ENCODE measurements around the gene CTTN.
"Not testable (repeated sequence)": the region's sequence is repeated elsewhere in the genome, so short reads cannot be mapped to it uniquely, and the experiment has no call there.

The CTTN gene

GRCh38 chr11:70404244-70404643 lies 5.9 kb downstream of the CTTN start:
- Histone ChIP-seq H3K27me3 (replicated peaks; ENCODE audit: control insufficient read depth, insufficient read depth, low read length) (no peaks in the 10 kb centered on the region; the same call in 1 of the 2 replicates), H3K36me3 (ENCODE audit: control insufficient read depth, insufficient read depth, low read length) (no peaks in the 10 kb centered on the region; the same call in 1 of the 2 replicates), H3K4me3 (replicated peaks; ENCODE audit: low read depth, low read length) (no peak overlapping the region)
- TF ChIP-seq CTCF (IDR thresholded peaks at IDR 0.05; ENCODE audit: insufficient read depth, low read length, poor library complexity, severe bottlenecking) = no peak
- DNase-seq (ENCODE audit: extremely low read depth, insufficient read length) = no peak

GRCh38 chr11:70405679-70406395 lies 7.5 kb downstream of the CTTN start:
- no peak overlapping the region for H3K4me3 ChIP-seq (replicated peaks; ENCODE audit: low read depth, low read length)
- TF ChIP-seq CTCF (IDR thresholded peaks at IDR 0.05; ENCODE audit: insufficient read depth, low read length, poor library complexity, severe bottlenecking) = no peak
- no peak for DNase-seq (ENCODE audit: extremely low read depth, insufficient read length)
- H3K27me3 ChIP-seq (replicated peaks; ENCODE audit: control insufficient read depth, insufficient read depth, low read length) = no peaks in the 10 kb centered on the region; the same call in 1 of the 2 replicates
- no peaks in the 10 kb centered on the region; the same call in 1 of the 2 replicates for H3K36me3 ChIP-seq (ENCODE audit: control insufficient read depth, insufficient read depth, low read length)

GRCh38 chr11:70407121-70407520 lies 8.8 kb downstream of the CTTN start:
- no peaks in the 10 kb centered on the region for H3K27me3 ChIP-seq (replicated peaks; ENCODE audit: control insufficient read depth, insufficient read depth, low read length)
- TF ChIP-seq CTCF (IDR thresholded peaks at IDR 0.05; ENCODE audit: insufficient read depth, low read length, poor library complexity, severe bottlenecking) = no peak
- no peaks in the 10 kb centered on the region; the same call in 1 of the 2 replicates for H3K36me3 ChIP-seq (ENCODE audit: control insufficient read depth, insufficient read depth, low read length)
- H3K4me3 ChIP-seq (replicated peaks; ENCODE audit: low read depth, low read length) = no peak overlapping the region
- DNase-seq (ENCODE audit: extremely low read depth, insufficient read length) = no peak

GRCh38 chr11:70407814-70408213 lies 9.5 kb downstream of the CTTN start:
- no peaks in the 10 kb centered on the region for H3K27me3 ChIP-seq (replicated peaks; ENCODE audit: control insufficient read depth, insufficient read depth, low read length)
- H3K4me3 ChIP-seq (replicated peaks; ENCODE audit: low read depth, low read length) = no peak overlapping the region
- H3K36me3 ChIP-seq (ENCODE audit: control insufficient read depth, insufficient read depth, low read length) = no peaks in the 10 kb centered on the region; the same call in 1 of the 2 replicates
- DNase-seq (ENCODE audit: extremely low read depth, insufficient read length) = no peak
- no peak for TF ChIP-seq CTCF (IDR thresholded peaks at IDR 0.05; ENCODE audit: insufficient read depth, low read length, poor library complexity, severe bottlenecking)

- H3K27me3 ChIP-seq (replicated peaks; ENCODE audit: control insufficient read depth, insufficient read depth, low read length); DNase-seq (ENCODE audit: extremely low read depth, insufficient read length); H3K4me3 ChIP-seq (replicated peaks; ENCODE audit: low read depth, low read length); H3K36me3 ChIP-seq (ENCODE audit: control insufficient read depth, insufficient read depth, low read length): not testable (repeated sequence)
Observed at GRCh38 chr11:70408326-70408725, 10.0 kb downstream of the CTTN start.

- no peaks in the 10 kb centered on the region for H3K27me3 ChIP-seq (replicated peaks; ENCODE audit: control insufficient read depth, insufficient read depth, low read length)
- TF ChIP-seq CTCF (IDR thresholded peaks at IDR 0.05; ENCODE audit: insufficient read depth, low read length, poor library complexity, severe bottlenecking) = no peak
- no peaks in the 10 kb centered on the region; the same call in 1 of the 2 replicates for H3K36me3 ChIP-seq (ENCODE audit: control insufficient read depth, insufficient read depth, low read length)
- no peak for DNase-seq (ENCODE audit: extremely low read depth, insufficient read length)
- H3K4me3 ChIP-seq (replicated peaks; ENCODE audit: low read depth, low read length) = no peak overlapping the region
Observed at GRCh38 chr11:70409437-70409836, 11.1 kb downstream of the CTTN start.

All from GM06990 (cell line).